GM18868 (cell line): ENCODE results near the gene SLC4A4.

Experiments used
- ATAC-seq: cut with Tn5 transposase; IDR thresholded peaks from one replicate; pipeline ENCODE4 v1.9.1; 2021; ENCODE audit warnings: mild to moderate bottlenecking, moderate library complexity; ENCODE audit not compliant: unreplicated experiment

SLC4A4 gene

DNA sequence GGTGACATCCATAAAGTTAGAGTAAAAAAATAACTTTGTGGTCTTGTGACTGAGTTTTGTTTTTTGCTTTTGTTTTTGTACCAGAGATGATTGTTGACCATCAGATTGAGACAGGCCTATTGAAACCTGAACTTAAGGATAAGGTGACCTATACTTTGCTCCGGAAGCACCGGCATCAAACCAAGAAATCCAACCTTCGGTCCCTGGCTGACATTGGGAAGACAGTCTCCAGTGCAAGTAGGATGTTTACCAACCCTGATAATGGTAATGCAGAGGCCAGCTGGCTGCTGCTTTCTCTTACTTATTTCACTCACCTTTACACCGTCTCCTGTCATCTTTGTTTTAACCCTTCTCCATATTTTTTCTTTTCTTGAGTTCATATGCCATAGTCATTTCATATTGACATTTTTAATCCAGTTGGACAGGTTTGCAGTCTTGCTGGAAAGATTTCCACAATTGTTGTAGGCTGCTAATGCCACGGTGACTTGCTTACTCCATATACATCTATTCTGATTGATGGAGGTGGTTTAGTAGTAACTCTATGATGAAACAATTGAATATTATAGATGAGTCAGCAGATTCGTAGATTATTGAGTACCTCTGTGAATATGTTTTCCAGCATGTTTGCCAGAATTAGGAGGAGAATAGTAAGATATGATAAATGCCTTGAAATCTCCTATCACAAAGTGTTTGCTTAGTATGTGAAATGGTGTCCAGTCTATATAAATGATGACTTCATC, 18.3 kb downstream of the SLC4A4 start:
- no peak for ATAC-seq

GRCh38 chr4:71360844-71361243, 22.0 kb downstream of the SLC4A4 start:
- ATAC-seq, result no peak

- ATAC-seq, result no peak
Observed at GRCh38 chr4:71361476-71361875, 22.7 kb downstream of the SLC4A4 start.

DNA sequence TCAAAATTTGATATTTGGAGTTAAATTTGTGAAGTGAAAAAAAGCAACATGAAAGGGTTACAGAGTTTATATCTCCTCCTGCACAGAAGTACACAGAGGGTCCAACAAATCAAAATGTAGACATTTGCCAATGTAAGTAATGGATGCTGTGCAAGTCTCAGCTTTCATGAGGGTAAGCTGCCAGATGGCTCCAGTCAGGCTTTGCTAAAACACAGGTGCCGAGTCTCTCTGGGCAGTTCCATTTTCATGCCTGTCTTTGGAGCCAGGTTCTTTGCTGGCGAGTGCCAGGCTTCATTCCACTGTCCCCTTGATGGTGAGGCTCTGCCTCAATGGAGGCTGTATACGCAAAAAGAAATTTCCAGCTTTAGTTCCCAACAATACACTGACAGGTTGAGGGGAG, 27.9 kb downstream of the SLC4A4 start:
- no peak for ATAC-seq

GRCh38 chr4:71367546-71367945, 28.7 kb downstream of the SLC4A4 start:
- no peak for ATAC-seq

DNA sequence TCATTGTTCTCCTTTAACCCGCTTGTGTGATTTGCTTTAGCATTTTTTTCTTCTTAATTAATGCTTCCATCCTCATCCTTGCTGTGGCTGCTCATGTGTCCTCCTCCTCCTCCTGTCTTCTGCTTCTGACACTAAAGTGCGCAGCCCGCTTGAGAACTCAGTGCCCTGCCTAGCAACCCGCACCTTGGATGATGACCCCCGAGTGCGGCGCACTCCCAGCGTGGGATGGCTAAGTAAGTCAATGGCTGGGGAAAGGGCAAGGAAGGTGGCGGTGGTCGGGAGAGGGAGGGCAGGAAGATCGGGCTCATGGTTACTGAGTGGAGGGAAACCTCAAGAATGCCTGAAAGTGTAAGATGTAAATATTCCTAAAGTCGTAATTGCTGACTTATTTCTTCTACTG, 30.1 kb downstream of the SLC4A4 start:
- no peak for ATAC-seq

- ATAC-seq, result no peak
Observed at GRCh38 chr4:71369536-71369935, 30.7 kb downstream of the SLC4A4 start.

GRCh38 chr4:71375494-71375893, 36.7 kb downstream of the SLC4A4 start:
- ATAC-seq, result no peak

GRCh38 chr4:71377561-71377960, 38.7 kb downstream of the SLC4A4 start:
- no peak for ATAC-seq

DNA sequence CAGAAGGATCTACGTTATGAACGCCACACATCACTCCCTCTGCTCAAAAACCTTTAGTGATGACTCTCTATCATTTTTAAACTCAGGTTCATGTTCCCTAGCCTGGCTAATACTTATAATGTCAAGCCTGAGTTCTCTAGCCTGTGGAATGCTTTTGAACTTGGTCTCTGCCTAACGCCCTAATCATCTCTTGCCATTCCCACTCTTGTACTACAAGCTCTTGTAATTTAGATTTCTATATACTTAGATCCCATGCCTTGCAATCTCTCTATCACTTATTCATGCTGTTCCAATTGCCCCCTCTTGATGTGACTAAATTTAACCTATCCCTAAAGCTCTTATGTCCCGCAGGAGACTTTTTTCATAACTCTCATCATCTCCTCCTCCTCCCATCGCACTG, 40.3 kb downstream of the SLC4A4 start:
- ATAC-seq, result no peak

- ATAC-seq, result no peak
Observed at GRCh38 chr4:71380788-71381187, 42.0 kb downstream of the SLC4A4 start.

- ATAC-seq, result no peak
Observed at GRCh38 chr4:71382125-71382899, 43.5 kb downstream of the SLC4A4 start.

DNA sequence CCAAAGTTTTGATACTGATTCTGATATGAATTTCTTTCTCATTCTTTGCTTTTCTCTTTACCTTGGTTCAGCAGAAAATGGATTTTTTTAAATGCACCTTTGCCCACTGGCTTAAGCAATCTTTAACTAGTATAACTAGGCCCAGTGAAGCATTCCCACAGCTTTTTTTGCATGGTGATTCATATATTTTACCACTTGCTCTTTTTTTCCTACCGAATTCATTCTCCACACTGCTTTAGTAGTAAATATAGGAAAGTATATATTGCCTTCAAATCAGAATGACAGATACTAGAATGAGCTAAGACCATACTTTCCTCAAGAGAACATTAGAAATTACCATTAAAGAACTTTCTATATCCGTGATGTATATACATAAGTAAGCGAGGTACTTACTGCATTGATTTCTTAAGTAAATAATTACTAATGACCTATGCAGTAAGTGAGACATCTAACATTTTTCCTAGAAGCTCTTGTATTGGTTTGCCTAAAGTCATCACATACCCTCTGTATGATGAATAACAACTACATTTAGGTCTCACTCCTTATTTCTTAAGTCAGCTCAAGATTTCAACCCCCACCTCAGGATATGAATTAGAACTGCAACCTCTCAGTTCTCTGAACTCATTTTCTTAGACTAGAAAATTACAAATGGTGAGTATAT, 44.2 kb downstream of the SLC4A4 start:
- no peak for ATAC-seq

- ATAC-seq, result no peak
Observed at GRCh38 chr4:71383984-71384383, 45.2 kb downstream of the SLC4A4 start.

- no peak for ATAC-seq
Observed at GRCh38 chr4:71389149-71389827, 50.5 kb downstream of the SLC4A4 start.

DNA sequence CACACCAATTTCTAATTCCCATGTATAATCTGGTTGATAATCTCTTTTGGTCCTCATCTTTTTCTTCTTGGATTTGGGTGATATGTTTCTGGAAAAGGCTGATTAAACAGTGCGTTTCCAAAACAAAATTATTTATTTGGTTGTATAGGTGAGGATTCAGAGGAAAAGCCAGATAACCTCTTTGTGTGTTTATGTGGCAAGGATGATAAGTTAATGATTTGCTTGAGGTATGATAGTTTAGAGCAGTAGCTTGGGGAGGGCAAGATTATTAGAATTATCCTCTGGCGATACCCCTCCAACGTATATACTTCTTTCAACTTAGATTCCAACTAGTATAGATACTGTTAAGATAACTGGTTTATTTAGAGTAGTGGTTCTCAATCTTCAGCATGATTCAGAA, 53.3 kb downstream of the SLC4A4 start:
- ATAC-seq, result no peak

GRCh38 chr4:71396382-71396781, 57.6 kb downstream of the SLC4A4 start:
- ATAC-seq, result no peak

GRCh38 chr4:71400810-71401209, 62.0 kb downstream of the SLC4A4 start:
- no peak for ATAC-seq

DNA sequence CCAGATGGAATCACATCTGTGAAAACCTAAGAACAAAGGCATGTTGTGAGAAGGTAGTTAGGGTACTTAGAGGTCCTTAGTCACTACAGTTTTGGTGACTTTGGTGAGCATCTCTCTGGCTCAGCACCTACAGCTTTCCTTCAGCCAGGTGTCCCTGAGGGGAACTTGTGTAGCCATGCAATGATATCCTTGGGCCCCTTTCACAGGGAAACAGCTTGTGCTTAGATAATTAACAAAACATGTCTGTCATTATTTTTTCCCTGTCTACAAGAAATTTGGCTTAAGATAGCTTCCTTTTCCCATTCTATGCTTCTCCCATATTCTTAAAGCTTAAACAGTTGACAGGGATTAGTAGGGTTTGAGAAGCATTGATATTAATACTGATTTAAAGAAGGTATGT, 63.8 kb downstream of the SLC4A4 start:
- no peak for ATAC-seq

DNA sequence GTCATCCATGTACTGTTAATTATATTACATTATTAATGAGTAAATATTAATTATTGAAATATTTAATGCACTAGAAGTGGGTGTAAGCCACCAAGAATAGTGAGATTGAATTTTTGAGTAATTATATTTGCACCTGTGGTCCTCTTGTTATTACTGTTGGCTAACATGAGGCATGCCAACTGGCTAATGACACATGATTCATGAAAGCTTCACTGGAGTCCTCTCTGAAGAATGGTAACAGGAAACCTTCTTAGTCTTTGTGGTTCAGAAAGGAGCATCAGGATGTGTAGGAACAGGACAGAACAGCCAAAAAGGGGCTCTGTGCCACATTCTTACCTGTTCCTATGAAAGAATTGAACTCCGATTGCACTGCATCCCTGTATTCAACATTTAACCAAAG, 65.2 kb downstream of the SLC4A4 start:
- ATAC-seq, result no peak

- no peak for ATAC-seq
Observed at GRCh38 chr4:71405791-71406190, 67.0 kb downstream of the SLC4A4 start.
